HG02938 (cell line): ENCODE data around the gene GLCCI1.

Experiments used
- ATAC-seq: cut with Tn5 transposase; IDR thresholded peaks from one replicate; pipeline ENCODE4 v1.9.1; 2021; ENCODE audit warnings: mild to moderate bottlenecking, moderate library complexity; ENCODE audit not compliant: unreplicated experiment

The GLCCI1 gene

DNA sequence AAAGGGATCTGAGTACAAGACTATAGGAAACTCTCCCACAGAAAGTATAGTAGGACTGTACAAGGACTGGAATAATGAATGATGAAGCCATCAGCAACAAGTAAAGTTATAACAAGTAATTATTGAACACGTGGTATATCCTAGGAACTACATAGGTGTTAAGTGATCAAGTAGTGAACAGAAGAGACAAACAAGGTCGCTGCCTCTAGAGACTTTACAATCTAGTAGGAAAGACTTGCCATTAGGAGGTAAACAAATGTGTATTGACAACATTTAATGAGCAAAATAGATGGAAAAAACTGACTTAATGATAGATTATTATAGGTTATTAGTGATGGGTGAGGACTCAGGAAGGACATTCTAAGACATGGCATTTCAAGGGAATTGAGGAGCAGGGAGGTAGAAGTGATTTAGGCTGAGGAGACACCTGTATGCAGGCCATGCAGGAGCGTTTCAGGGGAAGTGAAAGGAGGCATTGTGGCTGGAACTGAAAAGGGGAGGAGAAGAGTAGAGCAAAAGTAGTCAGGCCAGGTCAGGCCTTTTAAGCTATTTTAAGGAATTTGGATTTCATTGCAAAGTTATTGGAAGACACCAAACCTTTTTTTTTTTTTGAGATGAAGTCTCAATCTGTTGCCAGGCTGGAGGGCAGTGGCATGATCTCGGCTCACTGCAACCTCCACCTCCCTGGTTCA lies 8.5 kb upstream of the GLCCI1 start:
- peak; percentile 93 for ATAC-seq

DNA sequence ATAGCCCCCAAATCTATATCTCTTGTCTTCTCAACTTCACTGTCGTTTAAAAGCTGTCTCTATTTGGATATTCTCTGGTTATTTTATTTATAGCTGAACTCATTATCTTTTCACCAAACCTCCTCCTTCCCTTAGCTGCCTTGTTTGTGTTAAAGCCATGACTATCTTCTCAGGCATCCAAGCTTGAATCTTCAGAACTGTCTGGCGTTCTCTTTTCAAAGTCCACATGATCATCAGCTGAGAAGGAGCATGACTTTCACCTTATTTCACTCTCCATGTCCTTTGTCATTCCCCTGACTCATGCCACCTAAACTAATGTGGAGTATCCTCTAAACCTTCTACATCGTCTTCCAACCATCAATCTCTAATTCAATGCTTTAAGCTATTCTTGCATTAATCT lies 5.7 kb upstream of the GLCCI1 start:
- ATAC-seq, result no peak

DNA sequence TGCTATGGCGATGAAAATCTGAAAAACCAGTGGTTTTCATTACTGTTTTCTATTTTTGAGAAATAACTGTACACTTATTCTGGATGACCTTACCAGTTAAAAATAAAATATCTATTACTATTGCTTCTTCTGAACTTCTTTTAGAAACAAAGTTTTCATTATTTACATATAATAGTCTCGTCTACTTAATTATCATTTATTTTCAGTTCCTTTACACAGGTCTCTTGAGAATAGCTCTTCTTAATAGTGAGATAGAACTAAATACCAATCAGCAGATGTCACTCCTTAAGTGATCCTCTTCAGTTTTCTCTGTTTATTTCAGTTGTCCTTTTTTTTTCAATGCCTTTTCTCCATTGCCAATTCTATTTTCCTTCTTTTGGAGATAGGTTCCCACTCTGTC lies 4.3 kb upstream of the GLCCI1 start:
- no peak for ATAC-seq

DNA sequence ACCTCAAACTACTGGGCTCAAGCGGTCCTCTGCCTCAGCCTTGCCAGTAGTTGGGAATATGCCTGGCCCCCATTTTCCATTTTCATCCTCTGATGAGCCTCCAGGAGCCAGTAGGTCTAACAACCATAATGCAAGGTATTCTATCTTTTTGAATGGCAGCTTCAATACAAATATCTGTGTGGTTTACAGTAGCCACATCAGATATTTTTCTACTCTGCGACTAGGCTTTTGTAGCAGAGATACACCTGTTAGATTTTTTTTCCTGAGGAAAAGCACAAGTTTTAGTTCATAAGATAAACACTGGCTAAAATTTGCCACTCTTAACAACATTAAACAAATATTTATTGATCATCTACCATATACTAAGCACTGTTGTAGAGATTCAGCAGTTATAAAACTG lies 3.9 kb upstream of the GLCCI1 start:
- ATAC-seq, result no peak

- ATAC-seq, result no peak
These were observed 3.3 kb upstream of the GLCCI1 start for GRCh38 chr7:7965301-7965700.

DNA sequence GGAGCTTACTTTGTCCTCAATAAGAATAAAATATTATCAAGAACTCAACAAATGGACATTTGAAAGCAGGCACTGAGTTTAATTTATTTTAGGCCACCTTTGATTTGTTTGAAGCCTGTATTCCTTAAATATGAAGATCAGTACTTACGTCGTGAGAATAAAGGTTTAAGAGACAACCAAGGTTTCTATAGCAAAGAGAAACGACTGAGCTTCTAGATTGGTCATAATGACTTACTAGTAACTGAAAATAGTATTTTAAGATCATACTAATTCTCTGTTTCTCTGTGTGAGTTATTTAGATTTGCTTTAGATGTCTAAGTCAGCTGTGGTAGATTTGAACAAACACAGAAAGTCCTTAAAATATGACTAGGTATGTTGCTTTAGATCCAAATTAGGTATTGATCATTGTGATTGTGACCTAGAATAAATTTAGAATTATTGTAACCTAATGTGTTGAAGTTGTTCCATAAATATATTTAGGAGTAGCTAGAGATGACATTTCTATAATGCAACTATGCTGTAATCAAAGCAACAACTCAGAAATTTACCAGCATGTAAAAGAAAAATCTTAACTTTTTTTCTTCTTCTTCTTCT lies 2.4 kb upstream of the GLCCI1 start:
- no peak for ATAC-seq

DNA sequence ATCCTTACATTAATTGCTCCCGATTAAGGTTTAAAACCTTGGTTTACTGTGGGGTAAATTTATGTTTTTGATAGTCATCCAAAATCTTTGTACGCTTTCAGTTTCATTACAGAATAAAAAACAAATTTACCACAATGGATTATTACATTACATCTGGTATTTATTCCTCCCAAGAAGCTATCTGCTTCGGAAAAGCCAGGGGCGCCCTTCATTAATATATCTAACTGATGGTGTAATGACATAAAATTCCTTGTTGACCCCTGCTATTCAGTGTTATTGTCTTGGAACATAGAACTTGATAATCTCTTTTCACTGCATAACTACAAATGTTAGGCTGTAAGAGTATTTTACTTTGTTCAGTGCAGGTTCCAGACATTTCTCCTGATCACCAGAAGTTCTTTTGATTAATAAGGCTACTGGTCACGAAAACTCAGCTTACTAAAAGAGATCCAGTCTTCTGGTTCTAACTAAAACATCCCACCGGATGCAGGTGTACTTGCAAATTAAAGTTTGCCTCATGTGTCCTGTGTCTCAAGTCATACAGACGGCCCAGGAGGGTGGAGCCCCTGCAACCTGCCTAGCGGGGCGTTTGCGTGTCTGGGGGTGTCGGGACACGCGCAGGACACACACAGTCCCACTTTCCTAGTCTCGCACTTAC lies 581 bp upstream of the GLCCI1 start:
- ATAC-seq, result no peak

- ATAC-seq, result no peak
These were observed 975 bp downstream of the GLCCI1 start for GRCh38 chr7:7969306-7970236.

DNA sequence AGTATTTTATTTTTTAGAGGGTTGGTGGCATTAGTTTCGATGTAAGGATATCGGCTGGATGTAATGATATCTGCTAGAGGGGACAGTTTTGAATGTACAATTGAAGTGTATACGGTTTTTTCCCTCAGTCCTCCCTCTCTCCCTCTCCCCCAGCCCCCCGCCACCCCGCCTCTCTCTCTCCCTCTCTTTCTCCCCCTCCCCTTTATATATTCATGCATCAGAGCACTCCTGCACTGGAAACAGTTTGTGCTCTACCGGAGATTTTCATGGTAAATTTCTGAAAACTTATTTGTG lies 1.6 kb downstream of the GLCCI1 start:
- no peak for ATAC-seq

DNA sequence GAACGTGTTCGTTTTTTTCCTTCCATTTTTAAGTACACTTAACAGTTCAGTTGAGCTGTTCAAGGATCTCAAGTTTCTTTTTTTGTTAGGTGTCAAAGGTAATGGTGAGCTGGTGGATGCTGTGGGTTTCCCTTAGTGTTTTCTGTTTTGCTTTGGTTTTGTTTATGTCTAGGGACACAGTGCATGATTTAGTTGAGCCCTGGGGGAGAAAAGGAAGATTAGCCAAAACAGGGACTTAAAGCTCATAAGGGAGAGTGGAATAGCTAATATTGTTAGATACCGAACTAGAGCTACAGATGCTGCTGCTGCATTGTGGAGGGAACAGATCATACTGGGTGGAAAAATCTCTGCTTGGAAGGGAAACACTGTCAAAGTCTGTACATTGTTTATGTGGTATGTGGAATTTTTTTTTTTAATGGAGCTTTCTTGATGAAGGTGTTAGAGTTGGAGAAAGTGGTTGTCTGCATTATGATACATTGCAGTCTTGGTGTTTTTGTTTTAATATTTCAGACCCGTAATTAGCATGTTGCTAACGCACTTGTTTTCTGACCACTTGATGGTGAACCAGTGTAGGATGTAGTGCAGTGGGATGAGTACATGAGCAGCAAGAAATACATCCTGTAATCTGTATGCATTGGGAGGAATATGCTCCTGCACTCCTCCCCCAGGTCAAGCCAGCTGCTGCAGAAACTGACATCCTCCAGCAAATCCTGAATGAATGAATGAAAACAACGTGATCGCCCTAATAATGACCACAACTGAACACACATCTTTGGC lies 2.1 kb downstream of the GLCCI1 start:
- ATAC-seq, result no peak

DNA sequence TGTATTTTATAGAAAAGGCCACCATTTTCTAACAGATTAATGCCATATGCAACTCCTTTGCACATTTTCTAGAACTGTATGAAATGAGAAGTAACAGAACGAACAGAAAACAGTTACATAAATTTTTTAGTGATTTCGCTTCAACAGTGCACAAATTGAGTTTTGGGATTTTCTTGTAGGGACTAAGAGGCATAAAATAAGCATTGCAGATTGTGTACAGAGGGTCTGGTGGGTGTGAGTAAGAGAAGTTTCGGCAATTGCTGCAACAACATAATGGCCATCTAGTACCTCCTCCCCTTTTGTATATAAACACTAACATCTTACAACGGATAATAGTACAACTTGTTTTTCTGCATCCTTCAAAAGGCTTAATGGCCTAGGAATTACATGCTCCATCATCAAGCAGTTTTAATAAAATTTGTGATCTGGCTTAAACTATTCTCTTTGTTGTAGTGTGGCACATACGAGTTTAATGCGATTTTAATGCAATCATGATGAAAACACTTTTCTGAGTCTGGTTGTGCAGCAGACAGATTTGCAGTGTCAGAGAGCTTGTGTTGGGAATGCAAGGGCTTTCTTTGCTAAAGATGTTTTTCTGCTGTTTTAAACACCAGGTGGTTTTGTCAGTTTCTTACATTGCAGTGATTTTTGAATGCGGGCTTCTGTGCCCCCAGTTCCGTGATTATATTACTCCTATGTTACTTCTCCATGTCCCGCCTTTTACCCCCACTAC lies 2.9 kb downstream of the GLCCI1 start:
- no peak for ATAC-seq

DNA sequence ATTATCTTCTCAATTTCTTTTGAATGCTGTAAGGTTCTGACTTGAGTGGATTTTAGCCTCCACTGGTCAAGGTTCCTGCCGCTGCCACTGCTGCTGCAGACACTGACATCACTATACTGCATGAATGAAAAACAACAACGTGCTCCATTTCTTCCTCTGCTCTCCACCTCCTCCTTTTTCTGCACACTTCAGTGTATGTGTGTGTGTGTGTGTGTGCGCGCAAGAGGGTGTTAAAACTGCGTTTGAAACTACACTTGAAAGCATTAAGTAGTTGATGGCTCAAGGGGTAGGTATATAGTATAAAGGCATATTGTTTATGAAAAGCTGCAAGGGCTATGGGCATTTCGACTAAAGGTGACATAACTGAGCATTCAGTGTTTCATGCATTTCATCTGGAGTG lies 3.5 kb downstream of the GLCCI1 start:
- ATAC-seq, result no peak

GRCh38 chr7:7972922-7973594 lies 4.5 kb downstream of the GLCCI1 start:
- ATAC-seq, result no peak

- ATAC-seq, result no peak
These were observed 8.1 kb downstream of the GLCCI1 start for GRCh38 chr7:7976677-7977076.

- ATAC-seq, result no peak
These were observed 9.2 kb downstream of the GLCCI1 start for GRCh38 chr7:7977774-7978173.

- ATAC-seq, result no peak
These were observed 10.3 kb downstream of the GLCCI1 start for GRCh38 chr7:7978860-7979259.

- ATAC-seq, result no peak
These were observed 11.0 kb downstream of the GLCCI1 start for GRCh38 chr7:7979558-7979957.

- no peak for ATAC-seq
These were observed 11.5 kb downstream of the GLCCI1 start for GRCh38 chr7:7980134-7980533.

- no peak for ATAC-seq
These were observed 14.3 kb downstream of the GLCCI1 start for GRCh38 chr7:7982904-7983303.

DNA sequence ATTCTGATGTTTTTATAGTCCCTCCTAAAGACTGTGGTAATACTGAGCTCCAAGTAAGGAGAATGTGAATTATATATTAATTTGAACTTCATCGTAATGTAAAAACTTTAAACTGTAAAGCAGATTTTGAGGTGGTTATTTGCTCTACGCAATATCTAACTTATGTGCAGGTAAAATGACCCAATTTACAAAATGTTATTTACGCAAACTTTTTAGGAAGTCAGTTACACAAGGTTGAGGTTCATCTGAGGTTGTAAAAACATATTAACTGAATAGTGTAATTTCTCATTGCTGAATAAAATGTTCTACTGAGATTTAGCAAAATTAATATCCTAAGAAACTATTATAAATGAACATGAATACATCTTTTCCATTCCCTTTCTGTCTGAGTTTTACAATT lies 15.8 kb downstream of the GLCCI1 start:
- ATAC-seq, result no peak
